ENCODE results near the gene ITPK1.
"Not testable (repeated sequence)": the region's sequence is repeated elsewhere in the genome, so short reads cannot be mapped to it uniquely, and the experiment has no call there.

The ITPK1 gene

DNA sequence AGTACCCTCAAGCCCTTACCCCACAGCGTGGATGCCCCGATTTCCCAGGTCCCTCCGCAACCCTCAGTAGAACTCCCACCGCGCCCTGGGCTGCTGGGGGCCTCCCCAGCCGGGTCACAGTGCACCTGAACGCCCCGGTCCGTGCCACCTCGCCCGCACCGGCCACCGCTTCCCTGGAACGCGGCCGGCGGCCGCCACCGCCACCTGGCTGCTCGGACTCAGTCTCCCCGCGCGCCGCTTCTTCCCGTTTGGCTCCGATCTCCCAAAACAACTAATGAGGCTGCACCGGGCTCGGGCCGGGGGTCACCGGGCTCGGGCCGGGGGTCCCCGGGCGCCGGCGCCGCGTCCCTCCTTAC, 1.0 kb downstream of the ITPK1 start:
- TF ChIP-seq, protein P1, sequence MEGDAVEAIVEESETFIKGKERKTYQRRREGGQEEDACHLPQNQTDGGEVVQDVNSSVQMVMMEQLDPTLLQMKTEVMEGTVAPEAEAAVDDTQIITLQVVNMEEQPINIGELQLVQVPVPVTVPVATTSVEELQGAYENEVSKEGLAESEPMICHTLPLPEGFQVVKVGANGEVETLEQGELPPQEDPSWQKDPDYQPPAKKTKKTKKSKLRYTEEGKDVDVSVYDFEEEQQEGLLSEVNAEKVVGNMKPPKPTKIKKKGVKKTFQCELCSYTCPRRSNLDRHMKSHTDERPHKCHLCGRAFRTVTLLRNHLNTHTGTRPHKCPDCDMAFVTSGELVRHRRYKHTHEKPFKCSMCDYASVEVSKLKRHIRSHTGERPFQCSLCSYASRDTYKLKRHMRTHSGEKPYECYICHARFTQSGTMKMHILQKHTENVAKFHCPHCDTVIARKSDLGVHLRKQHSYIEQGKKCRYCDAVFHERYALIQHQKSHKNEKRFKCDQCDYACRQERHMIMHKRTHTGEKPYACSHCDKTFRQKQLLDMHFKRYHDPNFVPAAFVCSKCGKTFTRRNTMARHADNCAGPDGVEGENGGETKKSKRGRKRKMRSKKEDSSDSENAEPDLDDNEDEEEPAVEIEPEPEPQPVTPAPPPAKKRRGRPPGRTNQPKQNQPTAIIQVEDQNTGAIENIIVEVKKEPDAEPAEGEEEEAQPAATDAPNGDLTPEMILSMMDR (IDR thresholded peaks at IDR 0.05; ENCODE audit: borderline replicate concordance, insufficient read depth, low read depth, low read length): no peak
- peak overlapping the region; percentile 73 for H3K4me3 ChIP-seq (ENCODE audit: low read depth, low read length)

DNA sequence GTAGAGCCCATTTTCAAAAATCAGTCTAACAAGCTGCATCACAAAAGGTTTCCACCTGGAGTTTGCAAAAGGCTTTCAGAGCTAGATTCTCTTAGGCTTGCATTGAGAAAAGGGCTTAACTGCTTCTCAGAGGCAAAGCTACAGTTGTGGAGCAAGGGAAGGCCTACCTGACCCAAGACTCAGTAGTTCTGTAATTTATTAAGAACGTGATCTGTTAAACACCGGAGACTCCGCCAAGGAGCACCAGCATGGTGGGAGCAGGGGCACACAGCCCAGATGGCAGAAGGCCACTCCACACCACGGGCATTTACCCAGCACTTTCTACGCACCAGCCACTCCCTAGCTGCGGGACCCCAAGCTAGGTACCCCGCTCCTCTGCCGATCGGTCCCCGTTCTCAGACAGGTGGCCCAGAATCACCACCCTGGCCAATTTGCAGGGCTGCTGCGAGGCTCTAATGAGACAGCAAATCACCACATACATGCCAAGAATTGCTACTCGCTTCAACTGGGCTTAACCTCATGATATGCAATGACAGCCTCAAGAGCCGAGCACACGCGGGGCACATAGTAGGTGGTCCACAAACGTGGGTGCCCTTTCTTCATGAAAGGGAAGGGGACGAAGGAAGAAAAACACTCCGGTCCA, 1.5 kb downstream of the ITPK1 start:
- TF ChIP-seq, protein P1 (IDR thresholded peaks at IDR 0.05; ENCODE audit: borderline replicate concordance, insufficient read depth, low read depth, low read length): no peak
- H3K4me3 ChIP-seq (ENCODE audit: low read depth, low read length): peak overlapping the region; percentile 73

- TF ChIP-seq, protein P1 (IDR thresholded peaks at IDR 0.05; ENCODE audit: borderline replicate concordance, insufficient read depth, low read depth, low read length): no peak
- H3K4me3 ChIP-seq (ENCODE audit: low read depth, low read length): no peak overlapping the region
These were observed 2.1 kb downstream of the ITPK1 start for GRCh38 chr14:93113678-93114067.

DNA sequence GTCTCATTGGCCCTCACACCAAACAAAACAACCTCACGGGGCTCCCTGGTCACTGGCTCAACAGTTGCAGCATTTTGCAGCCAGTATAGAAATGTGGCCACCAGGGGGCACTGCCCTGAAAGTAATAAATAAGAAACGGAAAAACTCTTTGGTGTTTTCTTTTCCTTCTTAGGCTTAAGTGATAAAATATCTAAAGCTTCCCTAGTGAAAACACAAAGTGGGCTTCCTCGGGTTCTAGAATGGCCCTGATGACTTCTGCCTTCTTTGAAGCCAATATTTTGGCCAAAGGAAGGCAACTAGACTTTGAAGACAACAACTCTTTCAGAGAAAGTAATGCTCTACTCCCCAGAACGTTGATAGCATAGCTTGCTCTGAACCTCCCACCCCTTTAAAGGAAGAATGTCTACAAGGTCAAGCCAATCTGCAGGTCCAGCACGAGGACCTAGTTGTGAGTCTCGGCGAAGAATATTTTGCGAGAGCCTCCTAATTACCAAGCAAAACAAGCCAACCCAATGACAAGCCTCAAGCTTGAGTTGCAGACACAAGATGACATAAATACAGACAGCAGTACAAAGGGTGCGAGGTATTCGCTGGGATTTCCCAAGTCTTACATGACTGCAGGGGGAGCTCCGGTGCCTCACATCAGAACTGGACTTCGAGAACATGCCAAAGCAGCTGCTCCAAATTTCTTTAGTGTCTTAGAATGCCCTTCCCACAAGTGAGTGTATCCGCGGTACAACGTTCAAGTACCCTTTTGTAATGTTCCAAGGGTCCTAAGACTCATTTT, 2.6 kb downstream of the ITPK1 start:
- TF ChIP-seq, protein P1 (IDR thresholded peaks at IDR 0.05; ENCODE audit: borderline replicate concordance, insufficient read depth, low read depth, low read length): peak; percentile 63
- no peak overlapping the region for H3K4me3 ChIP-seq (ENCODE audit: low read depth, low read length)

GRCh38 chr14:93111541-93111940, 4.2 kb downstream of the ITPK1 start:
- not testable (repeated sequence) for H3K4me3 ChIP-seq (ENCODE audit: low read depth, low read length)

GRCh38 chr14:93110856-93111419, 4.8 kb downstream of the ITPK1 start:
- H3K4me3 ChIP-seq (ENCODE audit: low read depth, low read length): no peak overlapping the region
- TF ChIP-seq, protein P1 (IDR thresholded peaks at IDR 0.05; ENCODE audit: borderline replicate concordance, insufficient read depth, low read depth, low read length): no peak

DNA sequence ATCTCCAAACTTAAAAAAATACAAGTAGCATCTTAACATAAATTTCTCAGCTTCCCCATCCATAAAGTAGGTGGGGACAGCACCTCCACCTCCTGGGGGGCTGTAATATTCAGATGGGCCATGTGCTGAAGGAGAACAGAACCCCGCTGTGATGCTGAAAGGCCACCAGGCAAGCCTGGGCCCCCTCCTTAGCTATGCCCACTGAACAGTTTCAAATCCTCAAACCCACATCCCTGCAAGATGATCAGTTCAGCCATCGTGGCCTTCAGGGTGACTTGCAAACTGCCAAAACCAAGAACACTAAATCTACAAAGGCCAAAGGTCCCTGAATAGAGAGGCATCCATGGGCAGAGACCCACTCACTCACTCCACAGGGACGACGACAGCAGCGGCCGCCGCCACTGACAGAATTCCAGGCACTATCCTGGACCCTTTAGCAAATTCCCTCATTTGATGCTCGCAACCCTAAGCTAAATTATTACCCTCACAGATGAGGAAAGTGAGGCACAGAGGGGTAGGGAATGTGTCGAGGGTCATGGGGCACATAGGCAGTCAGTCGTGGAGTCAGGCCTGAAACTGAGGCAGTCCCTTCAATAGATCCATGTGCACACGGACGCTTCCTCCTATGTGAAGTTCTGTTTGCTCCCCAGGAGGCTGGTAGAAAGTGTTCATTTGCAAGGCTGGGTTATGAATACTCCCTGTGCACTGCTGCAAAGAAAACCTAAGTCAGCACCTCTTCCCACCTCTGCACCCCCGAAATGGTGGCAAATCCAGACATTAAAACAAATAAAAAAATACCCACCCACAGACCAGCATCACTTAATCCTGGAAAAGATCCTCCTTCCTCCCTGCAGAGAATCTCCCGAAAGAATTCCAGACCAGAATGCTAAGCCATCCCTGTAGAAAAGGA, 5.9 kb downstream of the ITPK1 start:
- H3K4me3 ChIP-seq (ENCODE audit: low read depth, low read length): no peak overlapping the region
- TF ChIP-seq, protein P1 (IDR thresholded peaks at IDR 0.05; ENCODE audit: borderline replicate concordance, insufficient read depth, low read depth, low read length): no peak

Data from GM12875 (cell line).